SK-N-SH (cell line): ENCODE results near the gene GATA2. TPM values are rescaled to one million over a fixed set of nuclear protein-coding genes. Genes with fewer than 3 reads are reported as not detected.

Experiments used
- CTCF ChIA-PET: fragments of 300-600, 350-600 bp; formaldehyde crosslinking; extraction: SDS; loops from one replicate; lab custom pipeline; 2021; lab: Yijun Ruan, JAX
- POLR2A ChIA-PET: fragments of 350-600 bp; sonication (Branson Sonifier 250); formaldehyde crosslinking; extraction: SDS; loops from one replicate; lab custom pipeline; 2020; ENCODE audit warnings: antibody characterized with exemption, inconsistent platforms; lab: Yijun Ruan, JAX
- DNase-seq: peaks from one replicate; pipeline ENCODE4 v3.0.0; 2012
- H2AFZ ChIP-seq: fragments of 200-600 bp; sonication (generic); 2 replicates; pipeline ENCODE4 v1.8.1; 2016; ENCODE audit warnings: antibody characterized with exemption, mild to moderate bottlenecking, low read depth
- H3F3A ChIP-seq: fragments of 200-600 bp; sonication (generic); replicated peaks from 2 replicates; pipeline ENCODE3; 2016; ENCODE audit warnings: antibody characterized with exemption, mild to moderate bottlenecking; ENCODE audit not compliant: insufficient read depth
- H3K27ac ChIP-seq, 2 experiments: fragments of 200-500 bp in 1 of 2; fragments of 200-600 bp in 1 of 2; sonication (Bioruptor generic) in 1 of 2; sonication (generic), shearing (Covaris generic) in 1 of 2; 2 replicates each; pipeline versions ENCODE4 v1.5.1 to v1.6.1; 2014 to 2016; ENCODE audit warnings: low read depth in 2 of 2, inconsistent platforms in 1 of 2, low read length in 1 of 2, mild to moderate bottlenecking in 1 of 2, mixed read lengths in 1 of 2
- H3K27me3 ChIP-seq: fragments of 200-600 bp; sonication (generic), shearing (Covaris generic); 2 replicates; pipeline ENCODE4 v1.6.1; 2016; ENCODE audit warnings: mixed run types; ENCODE audit not compliant: insufficient read depth
- H3K36me3 ChIP-seq, 2 experiments: fragments of 200-500 bp in 1 of 2; fragments of 200-600 bp in 1 of 2; sonication (Bioruptor generic) in 1 of 2; sonication (generic) in 1 of 2; replicated peaks in 1 of 2; 2 replicates each; pipeline versions ENCODE3 to v1.5.1; 2014 to 2016; ENCODE audit warnings: low read length in 1 of 2, mild to moderate bottlenecking in 1 of 2; ENCODE audit not compliant: insufficient read depth in 2 of 2, control insufficient read depth in 1 of 2
- H3K4me1 ChIP-seq, 2 experiments: fragments of 200-500 bp in 1 of 2; fragments of 200-600 bp in 1 of 2; sonication (Bioruptor generic) in 1 of 2; sonication (generic), shearing (Covaris generic) in 1 of 2; 2 replicates each; pipeline versions ENCODE4 v1.5.1 to v1.6.1; 2014 to 2016; ENCODE audit warnings: low read depth in 1 of 2, low read length in 1 of 2, mixed run types in 1 of 2; ENCODE audit not compliant: insufficient read depth in 2 of 2, control insufficient read depth in 1 of 2
- H3K4me2 ChIP-seq: fragments of 200-600 bp; sonication (generic), shearing (Covaris generic); 2 replicates; pipeline ENCODE4 v1.6.1; 2017; ENCODE audit warnings: mixed run types
- H3K4me3 ChIP-seq, 2 experiments: fragments of 200-500 bp in 1 of 2; fragments of 200-600 bp in 1 of 2; sonication (Bioruptor generic) in 1 of 2; sonication (generic), shearing (Covaris generic) in 1 of 2; 2 replicates each; pipeline versions ENCODE4 v1.5.1 to v1.8.1; 2014 to 2016; ENCODE audit warnings: low read depth in 2 of 2, inconsistent platforms in 1 of 2, low read length in 1 of 2, mild to moderate bottlenecking in 1 of 2, mixed read lengths in 1 of 2, moderate library complexity in 1 of 2
- H3K79me2 ChIP-seq: fragments of 200-600 bp; sonication (generic); 2 replicates; pipeline ENCODE4 v1.8.1; 2017; ENCODE audit warnings: mild to moderate bottlenecking; ENCODE audit not compliant: insufficient read depth
- H3K9ac ChIP-seq: fragments of 200-600 bp; sonication (generic); 2 replicates; pipeline ENCODE4 v1.6.1; 2017; ENCODE audit warnings: mixed run types
- H3K9me2 ChIP-seq: fragments of 200-600 bp; sonication (generic); 2 replicates; pipeline ENCODE4 v1.6.1; 2017; ENCODE audit warnings: mixed run types
- H3K9me3 ChIP-seq: fragments of 200-600 bp; sonication (generic); 2 replicates; pipeline ENCODE4 v1.6.1; 2017; ENCODE audit warnings: mixed run types, mild to moderate bottlenecking, moderate library complexity
- H4K20me1 ChIP-seq: fragments of 200-600 bp; sonication (generic); 2 replicates; pipeline ENCODE4 v1.6.1; 2017; ENCODE audit warnings: mild to moderate bottlenecking, mixed run types; ENCODE audit not compliant: insufficient read depth
- EP300 ChIP-seq, 2 experiments: IDR thresholded peaks; 2 replicates each; pipeline versions ENCODE4 v1.4.0 to v1.6.1; 2012; ENCODE audit warnings: borderline replicate concordance in 1 of 2, low read depth in 1 of 2, low read length in 1 of 2
- EZH2phosphoT487 ChIP-seq: fragments of 200-600 bp; sonication (generic); IDR thresholded peaks from 2 replicates; pipeline ENCODE4 v1.6.1; 2017; ENCODE audit warnings: low read depth, mixed run types, mild to moderate bottlenecking, antibody characterized with exemption, moderate library complexity, borderline replicate concordance
- FOSL2 ChIP-seq: IDR thresholded peaks from 2 replicates; pipeline ENCODE4 v1.4.0; 2012; ENCODE audit warnings: low read depth, mild to moderate bottlenecking, moderate library complexity, borderline replicate concordance
- FOXJ3 ChIP-seq: sonication (generic); formaldehyde crosslinking; IDR thresholded peaks from 2 replicates; pipeline ENCODE4 v1.5.1; 2020; ENCODE audit warnings: mild to moderate bottlenecking, missing genetic modification reagents
- GATA2 ChIP-seq: sonication (generic); formaldehyde crosslinking; IDR thresholded peaks from 2 replicates; pipeline ENCODE4 v1.5.0; 2020; ENCODE audit warnings: mild to moderate bottlenecking, missing genetic modification reagents
- JUND ChIP-seq: IDR thresholded peaks from 2 replicates; pipeline ENCODE4 v1.4.0; 2012
- MEF2A ChIP-seq: IDR thresholded peaks from 2 replicates; pipeline ENCODE4 v1.4.0; 2012; ENCODE audit warnings: low read depth, borderline replicate concordance
- RAD21 ChIP-seq: IDR thresholded peaks from 2 replicates; pipeline ENCODE4 v1.6.1; 2012; ENCODE audit warnings: mild to moderate bottlenecking, low read length
- TAF1 ChIP-seq: IDR thresholded peaks from 2 replicates; pipeline ENCODE4 v1.6.1; 2012; ENCODE audit warnings: low read depth, mild to moderate bottlenecking, low read length, moderate library complexity, borderline replicate concordance
- YY1 ChIP-seq: IDR thresholded peaks from 2 replicates; pipeline ENCODE4 v1.4.0; 2012; ENCODE audit warnings: low read depth, mild to moderate bottlenecking
- WGBS: methylation state at CpG from one replicate; pipeline ENCODE4 v1.1.6; 2017; ENCODE audit warnings: low lambda C conversion rate; 5-methylcytosine and 5-hydroxymethylcytosine counted together
- polyA plus RNA-seq, 3 experiments: library from polyadenylated mRNA; depleted of rRNA; stranded (reverse); fragments of >200 nt; gene quantifications; 2 replicates each; pipeline ENCODE4 v1.2.3, GENCODE V29; 2012
- TF ChIP-seq, protein P1 (sequence below): fragments of 150-350 bp; IDR thresholded peaks from 2 replicates; pipeline ENCODE4 v1.6.1; 2016; ENCODE audit warnings: mild to moderate bottlenecking, low read depth, low read length
- TF ChIP-seq, protein P2 (sequence below): IDR thresholded peaks from 2 replicates; pipeline ENCODE4; 2012
- TF ChIP-seq, protein P3 (sequence below): fragments of 200-600 bp; sonication (generic); IDR thresholded peaks from 2 replicates; pipeline ENCODE4 v1.6.1; 2017; ENCODE audit warnings: antibody characterized with exemption, mild to moderate bottlenecking, moderate library complexity

The GATA2 gene
- polyA plus RNA-seq, 1 of the 3 experiments (the other 2 are of a cell fraction) = 5.5 TPM

DNA sequence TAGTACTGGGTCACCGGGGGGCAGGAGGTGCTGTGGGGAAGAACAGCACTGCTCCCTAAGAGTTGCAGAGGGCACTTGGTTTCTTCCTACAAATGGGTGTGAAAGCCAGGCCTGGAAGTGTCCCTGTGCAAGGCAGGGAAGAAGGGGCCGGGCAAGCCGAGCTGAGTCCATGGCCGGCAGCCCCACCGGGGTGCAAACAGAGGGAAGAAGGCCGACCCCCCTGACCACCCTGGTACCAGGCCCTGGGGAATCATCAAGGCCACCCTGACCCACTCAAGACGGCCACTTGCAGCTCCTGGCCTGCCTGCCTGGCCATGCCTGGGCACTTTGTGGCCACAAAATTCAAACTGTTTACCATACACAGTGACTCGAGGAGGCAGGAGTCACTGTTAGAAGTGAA is 17.6 kb downstream of the GATA2 start:
- TF ChIP-seq FOSL2 (no peak), GATA2 (CRISPR knock-in tag) (no peak), TAF1 (no peak), MEF2A (no peak), YY1 (no peak), FOXJ3 (CRISPR knock-in tag) (no peak), EZH2phosphoT487 (no peak), EP300 (IDR thresholded peaks at IDR 0.05; ENCODE audit: borderline replicate concordance in 1 of 2, low read depth in 1 of 2, low read length in 1 of 2) (no peak), JUND (no peak)
- TF ChIP-seq, protein P1, sequence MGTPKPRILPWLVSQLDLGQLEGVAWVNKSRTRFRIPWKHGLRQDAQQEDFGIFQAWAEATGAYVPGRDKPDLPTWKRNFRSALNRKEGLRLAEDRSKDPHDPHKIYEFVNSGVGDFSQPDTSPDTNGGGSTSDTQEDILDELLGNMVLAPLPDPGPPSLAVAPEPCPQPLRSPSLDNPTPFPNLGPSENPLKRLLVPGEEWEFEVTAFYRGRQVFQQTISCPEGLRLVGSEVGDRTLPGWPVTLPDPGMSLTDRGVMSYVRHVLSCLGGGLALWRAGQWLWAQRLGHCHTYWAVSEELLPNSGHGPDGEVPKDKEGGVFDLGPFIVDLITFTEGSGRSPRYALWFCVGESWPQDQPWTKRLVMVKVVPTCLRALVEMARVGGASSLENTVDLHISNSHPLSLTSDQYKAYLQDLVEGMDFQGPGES = no peak
- TF ChIP-seq, protein P2, sequence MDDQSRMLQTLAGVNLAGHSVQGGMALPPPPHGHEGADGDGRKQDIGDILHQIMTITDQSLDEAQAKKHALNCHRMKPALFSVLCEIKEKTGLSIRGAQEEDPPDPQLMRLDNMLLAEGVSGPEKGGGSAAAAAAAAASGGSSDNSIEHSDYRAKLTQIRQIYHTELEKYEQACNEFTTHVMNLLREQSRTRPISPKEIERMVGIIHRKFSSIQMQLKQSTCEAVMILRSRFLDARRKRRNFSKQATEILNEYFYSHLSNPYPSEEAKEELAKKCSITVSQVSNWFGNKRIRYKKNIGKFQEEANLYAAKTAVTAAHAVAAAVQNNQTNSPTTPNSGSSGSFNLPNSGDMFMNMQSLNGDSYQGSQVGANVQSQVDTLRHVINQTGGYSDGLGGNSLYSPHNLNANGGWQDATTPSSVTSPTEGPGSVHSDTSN = no peak
- TF ChIP-seq, protein P3, sequence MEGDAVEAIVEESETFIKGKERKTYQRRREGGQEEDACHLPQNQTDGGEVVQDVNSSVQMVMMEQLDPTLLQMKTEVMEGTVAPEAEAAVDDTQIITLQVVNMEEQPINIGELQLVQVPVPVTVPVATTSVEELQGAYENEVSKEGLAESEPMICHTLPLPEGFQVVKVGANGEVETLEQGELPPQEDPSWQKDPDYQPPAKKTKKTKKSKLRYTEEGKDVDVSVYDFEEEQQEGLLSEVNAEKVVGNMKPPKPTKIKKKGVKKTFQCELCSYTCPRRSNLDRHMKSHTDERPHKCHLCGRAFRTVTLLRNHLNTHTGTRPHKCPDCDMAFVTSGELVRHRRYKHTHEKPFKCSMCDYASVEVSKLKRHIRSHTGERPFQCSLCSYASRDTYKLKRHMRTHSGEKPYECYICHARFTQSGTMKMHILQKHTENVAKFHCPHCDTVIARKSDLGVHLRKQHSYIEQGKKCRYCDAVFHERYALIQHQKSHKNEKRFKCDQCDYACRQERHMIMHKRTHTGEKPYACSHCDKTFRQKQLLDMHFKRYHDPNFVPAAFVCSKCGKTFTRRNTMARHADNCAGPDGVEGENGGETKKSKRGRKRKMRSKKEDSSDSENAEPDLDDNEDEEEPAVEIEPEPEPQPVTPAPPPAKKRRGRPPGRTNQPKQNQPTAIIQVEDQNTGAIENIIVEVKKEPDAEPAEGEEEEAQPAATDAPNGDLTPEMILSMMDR = no peak
- H3K4me3 ChIP-seq = no peak overlapping the region
- H3K27ac ChIP-seq = peak overlapping the region in 1 of 2 experiments; percentile 67; a peak in 2 of 4 replicates
- no peaks in the 10 kb centered on the region for H3F3A ChIP-seq
- DNase-seq = no peak
- no peak overlapping the region for H2AFZ ChIP-seq
- no peak overlapping the region for H3K4me2 ChIP-seq
- H3K79me2 ChIP-seq = no peaks in the 10 kb centered on the region
- H3K9ac ChIP-seq = no peak overlapping the region
- no peaks in the 10 kb centered on the region for H3K9me3 ChIP-seq
- H3K9me2 ChIP-seq = no peaks in the 10 kb centered on the region
- H4K20me1 ChIP-seq = no peaks in the 10 kb centered on the region
- ChIA-PET CTCF (interaction anchor here (0.8 to 3.3 kb wide), 5 partner anchors 13 to 305 kb away, joined by 3 to 21 read pairs (median 5); no protein-coding TSS in a partner anchor), POLR2A (interaction anchor here (0.7 to 4.0 kb wide), 9 partner anchors 13 to 388 kb away, joined by 3 to 26 read pairs (median 4); no protein-coding TSS in a partner anchor)
- 27% methylated on average over 2 of the region's 8 CpGs for WGBS
- H3K27me3 ChIP-seq = peaks cover 7% of the 10 kb centered on the region
- peaks cover 0 to 55% of the 10 kb centered on the region in 2 experiments; a peak in 1 of 4 replicates for H3K4me1 ChIP-seq
- H3K36me3 ChIP-seq = peaks cover 0 to 16% of the 10 kb centered on the region in 2 experiments

DNA sequence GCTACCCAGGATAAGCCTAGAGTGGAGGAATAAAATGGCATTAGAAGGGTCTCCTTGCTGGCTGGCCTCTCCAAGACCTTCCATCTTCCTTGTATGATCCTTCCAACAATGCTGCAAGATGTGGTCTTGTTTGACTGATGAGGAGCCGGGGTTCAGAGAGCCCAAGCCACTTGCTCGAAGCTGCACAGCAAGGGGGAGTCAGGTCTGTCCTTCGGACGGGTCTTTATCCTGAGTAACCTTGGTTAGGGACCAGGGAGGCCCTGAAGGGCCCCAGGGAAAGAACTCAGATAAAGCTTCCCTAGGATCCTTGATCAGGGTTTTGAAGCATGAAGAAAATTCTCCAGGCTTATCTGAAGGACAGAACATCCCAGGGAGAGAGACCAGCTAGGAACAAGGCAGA is 19.3 kb downstream of the GATA2 start:
- no peak overlapping the region for H3K4me3 ChIP-seq
- TF ChIP-seq RAD21 (no peak), TAF1 (no peak)
- TF ChIP-seq, protein P2 = no peak
- TF ChIP-seq, all 33 proteins: peak for 0
- Histone ChIP-seq H2AFZ (no peak overlapping the region), H3K36me3 (peaks cover 0 to 5% of the 10 kb centered on the region in 2 experiments), H3K9me2 (no peaks in the 10 kb centered on the region), H4K20me1 (no peaks in the 10 kb centered on the region), H3K27ac (peak overlapping the region in 1 of 2 experiments; percentile 39; a peak in 2 of 4 replicates), H3K4me1 (peaks cover 0 to 59% of the 10 kb centered on the region in 2 experiments; a peak in 1 of 4 replicates), H3F3A (no peaks in the 10 kb centered on the region), H3K27me3 (peaks cover 7% of the 10 kb centered on the region), H3K9ac (no peak overlapping the region), H3K79me2 (no peaks in the 10 kb centered on the region), H3K4me2 (no peak overlapping the region), H3K9me3 (no peaks in the 10 kb centered on the region)
- ChIA-PET POLR2A (interaction anchor here (0.6 to 4.0 kb wide), 4 partner anchors 8 to 63 kb away, joined by 3 to 21 read pairs (median 4); no protein-coding TSS in a partner anchor), CTCF (interaction anchor here (0.7 to 1.8 kb wide), 6 partner anchors 10 to 379 kb away, joined by 3 to 5 read pairs (median 3); no protein-coding TSS in a partner anchor)
- no peak for DNase-seq
- 55% methylated on average over 2 of the region's 4 CpGs for WGBS
